Suppressor macrophage treated with lipopolysaccharide for 4 hours (primary cell): Measurements from ENCODE around the gene FOXK1.

Experiments used
- DNase-seq: peaks from one replicate; pipeline ENCODE4 v3.0.0-alpha.2; 2020

FOXK1 gene

GRCh38 chr7:4766666-4767519 lies 84.8 kb downstream of the FOXK1 start:
- DNase-seq, result no peak

GRCh38 chr7:4768597-4769569 lies 86.8 kb downstream of the FOXK1 start:
- DNase-seq, result no peak

- no peak for DNase-seq
Measured at GRCh38 chr7:4769761-4770160, 87.7 kb downstream of the FOXK1 start.

- DNase-seq, result no peak
Measured at GRCh38 chr7:4770886-4771285, 88.8 kb downstream of the FOXK1 start.

GRCh38 chr7:4771737-4772136 lies 89.6 kb downstream of the FOXK1 start:
- DNase-seq, result no peak

GRCh38 chr7:4772306-4772705 lies 90.2 kb downstream of the FOXK1 start:
- no peak for DNase-seq

GRCh38 chr7:4774007-4774406 lies 91.9 kb downstream of the FOXK1 start:
- DNase-seq, result no peak

GRCh38 chr7:4774658-4775249 lies 92.7 kb downstream of the FOXK1 start:
- DNase-seq, result peak; percentile 77

- DNase-seq, result peak; percentile 99
Measured at GRCh38 chr7:4775250-4775847, 93.3 kb downstream of the FOXK1 start, which contains the start of gene AP5Z1. AP5Z1 (plus strand) TSS chr7:4775623; CDS start chr7:4775716, 93 bp downstream.

- peak; percentile 68 for DNase-seq
Measured at GRCh38 chr7:4775848-4776623, 93.9 kb downstream of the FOXK1 start.

GRCh38 chr7:4779118-4779517 lies 97.0 kb downstream of the FOXK1 start:
- no peak for DNase-seq

GRCh38 chr7:4781366-4782069 lies 99.4 kb downstream of the FOXK1 start:
- DNase-seq, result no peak

GRCh38 chr7:4782333-4783291 lies 100.5 kb downstream of the FOXK1 start:
- no peak for DNase-seq

GRCh38 chr7:4783292-4783652 lies 101.2 kb downstream of the FOXK1 start:
- DNase-seq, result no peak

GRCh38 chr7:4783762-4784351 lies 101.8 kb downstream of the FOXK1 start:
- DNase-seq, result no peak

- no peak for DNase-seq
Measured at GRCh38 chr7:4784799-4785198, 102.7 kb downstream of the FOXK1 start.

GRCh38 chr7:4785371-4785770 lies 103.3 kb downstream of the FOXK1 start:
- DNase-seq, result no peak

GRCh38 chr7:4786015-4786414 lies 103.9 kb downstream of the FOXK1 start:
- DNase-seq, result no peak

GRCh38 chr7:4787541-4787940 lies 105.4 kb downstream of the FOXK1 start:
- DNase-seq, result no peak
